Uterus (tissue), 4 donors: ENCODE data around the gene RABAC1. TPM values are rescaled to one million over a fixed set of nuclear protein-coding genes. Genes with fewer than 3 reads are reported as not detected.

Source experiments
- DNase-seq, 2 donors: peaks; one replicate each; pipeline ENCODE4 v3.0.0-alpha.2; 2019 to 2020
- H3K27ac ChIP-seq, 2 donors: fragments of 200-600 bp; sonication (generic); 1 replicate in 1 of 2; 2 replicates in 1 of 2; pipeline ENCODE4 v1.5.1; 2016 to 2018
- H3K27me3 ChIP-seq, 2 donors: fragments of 200-600 bp; sonication (generic); one replicate each; pipeline ENCODE4 v1.5.1; 2018 to 2019; ENCODE audit warnings: control low read depth in 1 of 2
- H3K36me3 ChIP-seq, 2 donors: fragments of 200-600 bp; sonication (generic); one replicate each; pipeline ENCODE4 v1.5.1; 2019; ENCODE audit warnings: control low read depth in 1 of 2
- H3K4me1 ChIP-seq, 2 donors: fragments of 200-600 bp; sonication (generic); one replicate each; pipeline ENCODE4 v1.5.1; 2018 to 2019; ENCODE audit warnings: control low read depth in 1 of 2
- H3K4me3 ChIP-seq, 2 donors: fragments of 200-600 bp; sonication (generic); 1 replicate in 1 of 2; 2 replicates in 1 of 2; pipeline ENCODE4 v1.5.1; 2018 to 2019; ENCODE audit warnings: mild to moderate bottlenecking in 1 of 2
- H3K9me3 ChIP-seq, 2 donors: fragments of 200-600 bp; sonication (generic); one replicate each; pipeline ENCODE4 v1.5.1; 2019; ENCODE audit warnings: control low read depth in 1 of 2
- POLR2A ChIP-seq, 2 donors: fragments of 450-650 bp; IDR thresholded peaks; one replicate each; pipeline ENCODE4 v1.6.1; 2016; ENCODE audit warnings: antibody characterized with exemption in 2 of 2, mild to moderate bottlenecking in 1 of 2, moderate library complexity in 1 of 2
- intact Hi-C: fragments of 100-400 bp; cut with DNase I; formaldehyde crosslinking; loops from one replicate; pipeline ENCODE4 v1.15.1; 2023; ENCODE audit warnings: low total_unique reads
- total RNA-seq, 4 donors: library from RNA; depleted of rRNA in 3 of 4; stranded (reverse); fragments of >200 nt in 3 of 4; gene quantifications; one replicate each; pipeline versions ENCODE4 v1.1.0 to v1.2.4, GENCODE V29; 2014 to 2023
- TF ChIP-seq, protein P1 (sequence below), 4 experiments: fragments of 200-600 bp in 2 of 4; fragments of 450-650 bp in 2 of 4; sonication (generic) in 2 of 4; IDR thresholded peaks; one replicate each; pipeline ENCODE4 v1.5.1; 2016 to 2019; ENCODE audit warnings: antibody characterized with exemption in 4 of 4, mild to moderate bottlenecking in 2 of 4, moderate library complexity in 1 of 4
- donor health status: DM: yes; HTN: yes; CAD: no.

RABAC1 gene
- total RNA-seq, 4 donors from 2014 or later, result 83.0 to 223 (median 178) TPM

DNA sequence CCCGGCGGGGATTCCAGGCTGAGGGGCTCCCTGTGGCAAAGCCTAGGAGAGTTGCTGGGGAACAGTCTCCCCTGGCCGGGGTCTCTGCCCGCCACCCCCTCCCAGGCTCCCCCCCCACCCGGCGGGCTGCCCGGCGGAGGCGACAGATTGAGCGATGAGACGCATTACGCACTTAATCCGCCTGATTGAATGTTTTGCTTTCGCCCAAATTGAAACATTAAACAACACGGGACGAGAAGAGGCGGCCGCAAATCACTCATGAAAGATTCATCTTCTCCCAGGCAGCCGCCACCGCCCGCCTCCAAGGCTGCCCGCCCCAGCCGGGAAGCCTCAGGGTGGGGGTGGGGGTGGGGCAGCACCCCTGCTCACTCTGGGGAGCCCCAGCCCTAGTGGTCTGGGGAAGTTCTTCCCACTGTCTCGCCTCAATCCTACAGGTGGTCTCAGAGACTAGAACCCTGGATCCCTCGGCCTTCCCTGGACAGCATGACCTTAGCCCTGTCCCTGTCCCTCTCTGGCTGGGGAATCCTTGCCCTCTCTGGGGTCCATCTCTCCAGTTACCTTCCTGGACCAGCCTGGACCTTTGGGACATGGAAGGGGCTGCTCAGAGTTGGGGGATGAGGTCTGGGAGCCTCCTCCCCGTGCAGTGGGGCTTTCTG lies 23.2 kb downstream of the RABAC1 start:
- H3K27me3 ChIP-seq, result peaks cover 17 to 26% of the 10 kb centered on the region in 2 donors
- intact Hi-C loops, result no loop called here
- H3K4me1 ChIP-seq, result peaks cover 0 to 11% of the 10 kb centered on the region in 2 donors
- TF ChIP-seq, protein P1, sequence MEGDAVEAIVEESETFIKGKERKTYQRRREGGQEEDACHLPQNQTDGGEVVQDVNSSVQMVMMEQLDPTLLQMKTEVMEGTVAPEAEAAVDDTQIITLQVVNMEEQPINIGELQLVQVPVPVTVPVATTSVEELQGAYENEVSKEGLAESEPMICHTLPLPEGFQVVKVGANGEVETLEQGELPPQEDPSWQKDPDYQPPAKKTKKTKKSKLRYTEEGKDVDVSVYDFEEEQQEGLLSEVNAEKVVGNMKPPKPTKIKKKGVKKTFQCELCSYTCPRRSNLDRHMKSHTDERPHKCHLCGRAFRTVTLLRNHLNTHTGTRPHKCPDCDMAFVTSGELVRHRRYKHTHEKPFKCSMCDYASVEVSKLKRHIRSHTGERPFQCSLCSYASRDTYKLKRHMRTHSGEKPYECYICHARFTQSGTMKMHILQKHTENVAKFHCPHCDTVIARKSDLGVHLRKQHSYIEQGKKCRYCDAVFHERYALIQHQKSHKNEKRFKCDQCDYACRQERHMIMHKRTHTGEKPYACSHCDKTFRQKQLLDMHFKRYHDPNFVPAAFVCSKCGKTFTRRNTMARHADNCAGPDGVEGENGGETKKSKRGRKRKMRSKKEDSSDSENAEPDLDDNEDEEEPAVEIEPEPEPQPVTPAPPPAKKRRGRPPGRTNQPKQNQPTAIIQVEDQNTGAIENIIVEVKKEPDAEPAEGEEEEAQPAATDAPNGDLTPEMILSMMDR (IDR thresholded peaks at IDR 0.05), result no peak
- no peak for TF ChIP-seq POLR2A (IDR thresholded peaks at IDR 0.05)
- no peak overlapping the region for H3K27ac ChIP-seq
- no peaks in the 10 kb centered on the region for H3K36me3 ChIP-seq
- no peak for DNase-seq
- H3K4me3 ChIP-seq, result no peak overlapping the region
- no peaks in the 10 kb centered on the region for H3K9me3 ChIP-seq

DNA sequence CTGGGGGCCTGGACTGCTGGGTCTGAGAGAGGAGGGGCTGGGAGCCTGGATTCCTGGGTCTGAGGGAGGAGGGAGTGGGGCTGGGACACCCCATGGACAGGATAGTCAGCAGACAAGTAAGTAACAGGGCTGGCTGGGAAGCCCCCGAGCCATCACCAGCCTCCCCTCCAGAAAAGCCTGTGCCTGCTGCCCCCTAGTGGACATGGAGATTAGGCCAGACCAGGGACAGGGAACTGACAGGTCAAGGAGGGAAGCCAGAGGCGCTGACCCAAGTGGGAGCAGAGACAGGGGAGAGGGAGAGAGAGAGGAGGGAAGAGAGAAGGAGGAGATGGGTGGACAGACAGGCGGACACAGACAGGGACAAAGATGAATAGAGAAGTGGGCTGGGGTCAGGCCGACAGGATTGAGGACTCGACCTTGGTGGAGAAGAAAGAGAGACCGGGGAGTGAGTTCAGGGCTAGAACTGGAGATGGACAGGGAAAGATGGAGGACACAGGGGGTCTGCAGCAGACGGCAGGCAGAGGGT lies 24.2 kb downstream of the RABAC1 start:
- TF ChIP-seq, protein P1 (IDR thresholded peaks at IDR 0.05), result peak; percentile 40 to 62 (median 50)
- TF ChIP-seq POLR2A (IDR thresholded peaks at IDR 0.05), result no peak
- Histone ChIP-seq H3K4me1 (peaks cover 0 to 2% of the 10 kb centered on the region in 2 donors), H3K36me3 (no peaks in the 10 kb centered on the region), H3K4me3 (no peak overlapping the region), H3K9me3 (no peaks in the 10 kb centered on the region), H3K27ac (no peak overlapping the region), H3K27me3 (peaks cover 8 to 35% of the 10 kb centered on the region in 2 donors)
- peak; percentile 48 to 53 for DNase-seq
- intact Hi-C loops, result no loop called here

- intact Hi-C loops, result no loop called here
- H3K4me1 ChIP-seq, result no peaks in the 10 kb centered on the region
Measured at GRCh38 chr19:41933693-41934426, 25.3 kb downstream of the RABAC1 start.

GRCh38 chr19:41932720-41933332 lies 26.3 kb downstream of the RABAC1 start:
- H3K4me3 ChIP-seq, result no peak overlapping the region
- TF ChIP-seq, protein P1 (IDR thresholded peaks at IDR 0.05), result no peak
- no peak for TF ChIP-seq POLR2A (IDR thresholded peaks at IDR 0.05)
- H3K4me1 ChIP-seq, result peaks cover 0 to 10% of the 10 kb centered on the region in 2 donors
- H3K27me3 ChIP-seq, result peaks cover 15 to 48% of the 10 kb centered on the region in 2 donors
- H3K9me3 ChIP-seq, result no peaks in the 10 kb centered on the region
- intact Hi-C loops, result no loop called here
- no peaks in the 10 kb centered on the region for H3K36me3 ChIP-seq
- H3K27ac ChIP-seq, result no peak overlapping the region
- no peak for DNase-seq

More at GRCh38 chr19:41933693-41934426, 25.3 kb downstream of the RABAC1 start:
- Histone ChIP-seq H3K9me3 (no peaks in the 10 kb centered on the region), H3K36me3 (no peaks in the 10 kb centered on the region), H3K27me3 (peaks cover 6 to 42% of the 10 kb centered on the region in 2 donors), H3K27ac (no peak overlapping the region), H3K4me3 (no peak overlapping the region)
- DNase-seq, result no peak
- TF ChIP-seq, protein P1 (IDR thresholded peaks at IDR 0.05), result no peak
- no peak for TF ChIP-seq POLR2A (IDR thresholded peaks at IDR 0.05)
